ENCODE data around the gene EZR.

GRCh38 chr6:158751224-158751623, 67.9 kb downstream of the EZR start:
- TF ChIP-seq CTCF (IDR thresholded peaks at IDR 0.05), result no peak
- TF ChIP-seq POLR2A (IDR thresholded peaks at IDR 0.05), result no peak
